Stomach (tissue), 4 donors: ENCODE measurements around the gene RHBDF1.

Experiments
- EP300 ChIP-seq: sonication (generic); formaldehyde crosslinking; IDR thresholded peaks from one replicate; pipeline ENCODE4 v1.6.1; 2017; ENCODE audit warnings: antibody characterized with exemption
- POLR2AphosphoS5 ChIP-seq, 3 donors: sonication (generic); formaldehyde crosslinking; IDR thresholded peaks; one replicate each; pipeline ENCODE4 v1.6.1; 2016; ENCODE audit warnings: antibody characterized with exemption in 3 of 3
- TF ChIP-seq, protein P1 (sequence below), 7 experiments: fragments of 450-650 bp in 4 of 7; fragments of 200-600 bp in 3 of 7; sonication (generic) in 3 of 7; IDR thresholded peaks; one replicate each; pipeline ENCODE4 v1.5.1; 2016 to 2019; ENCODE audit warnings: antibody characterized with exemption in 7 of 7, control low read depth in 2 of 7, mild to moderate bottlenecking in 1 of 7

DNA sequence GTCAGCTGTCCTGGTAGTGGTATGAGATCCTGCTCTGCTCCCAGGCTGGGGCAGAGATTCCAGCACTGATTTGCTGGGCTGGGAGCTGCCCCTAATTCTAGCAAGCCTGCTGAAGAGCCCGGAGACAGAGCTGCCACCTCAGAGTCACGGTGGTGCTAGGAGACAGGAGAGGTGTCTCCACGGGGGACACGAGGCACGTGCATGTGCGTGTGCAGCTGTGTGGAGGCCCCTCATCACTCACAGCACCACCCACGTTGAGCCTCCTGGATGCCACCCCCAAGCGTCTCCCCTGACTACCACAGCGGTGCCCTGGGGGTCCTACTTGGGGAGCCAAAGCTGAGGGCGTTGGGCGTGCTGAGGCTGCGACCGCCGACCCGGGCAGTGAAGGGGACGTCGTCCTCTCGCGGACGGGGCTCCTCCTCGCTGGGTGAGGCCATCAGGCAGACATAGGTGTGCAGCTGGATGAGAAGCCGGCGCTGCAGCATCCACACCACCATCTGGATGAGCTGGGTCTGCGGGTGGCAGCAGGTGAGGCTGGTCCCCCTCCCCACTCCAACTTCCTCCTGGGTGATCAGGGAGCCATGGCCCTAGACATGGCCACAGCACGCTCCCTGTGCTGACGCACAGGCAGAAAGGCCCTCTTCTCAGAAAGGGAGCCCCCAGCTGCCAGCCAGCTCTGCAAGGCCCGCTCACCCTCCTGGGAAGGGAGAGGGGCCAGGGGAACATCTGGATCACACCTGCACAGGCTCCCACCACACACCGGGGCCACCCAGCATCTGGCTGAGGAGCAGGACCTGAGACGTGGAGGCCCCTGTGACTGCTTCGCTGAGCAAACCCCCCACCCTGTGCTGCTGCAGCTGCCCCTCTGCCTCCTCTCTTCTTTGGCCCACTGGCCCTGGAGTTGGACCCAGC lies 17.2 kb upstream of the RHBDF1 start:
- TF ChIP-seq POLR2AphosphoS5 (IDR thresholded peaks at IDR 0.05): no peak
- TF ChIP-seq, protein P1, sequence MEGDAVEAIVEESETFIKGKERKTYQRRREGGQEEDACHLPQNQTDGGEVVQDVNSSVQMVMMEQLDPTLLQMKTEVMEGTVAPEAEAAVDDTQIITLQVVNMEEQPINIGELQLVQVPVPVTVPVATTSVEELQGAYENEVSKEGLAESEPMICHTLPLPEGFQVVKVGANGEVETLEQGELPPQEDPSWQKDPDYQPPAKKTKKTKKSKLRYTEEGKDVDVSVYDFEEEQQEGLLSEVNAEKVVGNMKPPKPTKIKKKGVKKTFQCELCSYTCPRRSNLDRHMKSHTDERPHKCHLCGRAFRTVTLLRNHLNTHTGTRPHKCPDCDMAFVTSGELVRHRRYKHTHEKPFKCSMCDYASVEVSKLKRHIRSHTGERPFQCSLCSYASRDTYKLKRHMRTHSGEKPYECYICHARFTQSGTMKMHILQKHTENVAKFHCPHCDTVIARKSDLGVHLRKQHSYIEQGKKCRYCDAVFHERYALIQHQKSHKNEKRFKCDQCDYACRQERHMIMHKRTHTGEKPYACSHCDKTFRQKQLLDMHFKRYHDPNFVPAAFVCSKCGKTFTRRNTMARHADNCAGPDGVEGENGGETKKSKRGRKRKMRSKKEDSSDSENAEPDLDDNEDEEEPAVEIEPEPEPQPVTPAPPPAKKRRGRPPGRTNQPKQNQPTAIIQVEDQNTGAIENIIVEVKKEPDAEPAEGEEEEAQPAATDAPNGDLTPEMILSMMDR (IDR thresholded peaks at IDR 0.05): no peak
- no peak for TF ChIP-seq EP300
